Measurements from ENCODE around the gene IRS1.

The IRS1 gene

DNA sequence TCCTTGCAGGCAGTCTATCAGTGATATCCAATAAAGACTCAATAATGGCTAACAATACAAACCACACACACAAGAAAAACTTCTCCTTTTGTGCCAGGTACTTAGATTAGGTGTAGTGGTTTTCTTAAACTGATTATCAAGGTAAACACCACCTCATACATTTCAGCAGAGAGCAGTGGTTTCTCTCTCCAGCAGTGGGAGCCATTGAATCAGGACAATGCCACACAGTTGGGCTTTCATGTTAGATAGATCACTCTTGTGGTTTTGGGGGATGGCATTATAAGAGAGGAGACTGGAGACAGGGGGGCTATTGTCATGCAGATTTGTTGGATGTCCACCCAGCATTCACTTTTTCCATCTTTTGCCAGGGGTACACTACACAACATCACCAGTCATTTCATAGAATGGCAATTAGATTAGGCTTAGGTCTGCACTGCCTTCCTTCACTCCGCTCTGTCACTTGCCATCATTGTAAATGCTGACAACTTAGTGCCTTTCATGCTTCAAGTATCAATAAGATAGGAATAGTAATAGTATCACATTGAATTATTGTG is 13.6 kb upstream of the IRS1 start:
- no peak for DNase-seq

DNA sequence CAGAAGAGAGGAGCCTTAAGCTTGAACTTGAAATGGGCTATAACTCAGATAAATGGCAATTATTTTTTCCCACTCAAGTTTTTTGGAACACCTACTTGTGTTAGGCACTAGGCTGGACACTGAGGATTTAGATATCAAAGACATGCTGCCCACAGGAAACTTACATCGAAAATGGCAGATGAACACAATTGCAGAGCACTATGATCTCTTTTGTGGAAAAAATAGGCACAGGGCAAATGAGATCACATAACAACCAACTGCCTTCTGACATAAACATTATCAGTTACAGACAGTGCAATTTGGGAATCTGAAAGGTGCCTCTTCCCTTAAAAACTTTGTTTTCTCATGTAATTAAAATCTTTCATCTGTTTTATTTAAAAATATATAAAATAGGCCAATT is 3.8 kb upstream of the IRS1 start:
- DNase-seq, result no peak

DNA sequence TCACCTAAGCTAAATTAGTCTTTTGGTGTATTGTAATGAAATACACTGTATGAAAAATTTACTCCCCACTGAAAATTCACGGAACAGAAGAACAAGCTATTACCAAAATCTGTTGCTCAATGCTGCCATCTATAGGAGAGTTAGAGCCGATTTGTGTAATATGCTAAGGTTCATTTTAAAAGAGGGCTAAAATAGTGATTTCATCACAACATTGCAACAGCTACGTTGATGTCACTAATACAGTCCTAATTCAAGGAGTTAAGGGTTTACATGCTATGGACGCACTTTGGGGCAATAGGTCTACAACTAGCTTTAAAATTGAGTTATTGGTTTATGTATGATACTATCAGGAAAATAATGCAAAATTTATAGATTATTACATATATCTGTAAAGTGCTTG is 3.0 kb upstream of the IRS1 start:
- DNase-seq, result no peak

DNA sequence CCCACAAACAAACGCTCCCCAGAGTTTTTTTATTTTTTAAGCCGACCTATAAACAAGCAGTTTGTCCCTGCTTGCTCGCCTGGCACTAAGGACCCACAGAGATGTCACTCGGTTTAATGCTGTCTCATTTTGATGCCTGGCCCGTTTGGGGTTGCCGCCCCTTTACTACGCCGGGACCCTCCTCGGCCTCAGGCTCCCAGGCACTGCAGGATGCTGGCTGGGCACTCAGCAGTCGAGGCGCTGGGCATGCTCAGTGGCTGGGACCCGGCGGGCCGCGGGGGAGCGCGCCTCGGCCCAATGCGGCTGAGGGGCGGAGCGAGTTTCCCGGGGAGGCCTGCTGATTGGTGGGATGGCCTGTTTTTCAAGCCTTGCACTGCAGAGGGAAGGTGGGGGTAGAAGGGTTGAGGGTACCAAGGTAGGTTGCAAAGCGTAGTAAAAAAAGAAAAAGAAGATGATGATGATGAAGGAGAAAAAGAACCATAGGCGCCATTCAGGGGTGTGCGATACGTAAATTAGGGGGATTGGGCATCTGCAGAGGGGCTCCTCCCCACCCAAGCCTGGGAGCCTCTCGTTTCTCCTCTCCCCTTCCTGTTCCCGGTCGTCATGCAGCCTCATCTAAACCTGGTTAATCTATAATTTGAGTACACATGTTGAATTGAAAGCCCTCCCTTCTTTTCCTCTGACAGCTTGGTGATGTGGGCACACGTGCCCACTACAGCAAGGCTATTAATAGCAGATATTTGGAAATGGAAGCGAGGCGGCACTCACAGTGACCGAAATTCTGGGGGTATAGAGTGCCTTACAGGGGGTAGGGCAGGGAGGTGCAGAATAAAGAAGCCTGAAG is 1.5 kb upstream of the IRS1 start:
- DNase-seq, result peak; percentile 38 to 68 (median 42)

DNA sequence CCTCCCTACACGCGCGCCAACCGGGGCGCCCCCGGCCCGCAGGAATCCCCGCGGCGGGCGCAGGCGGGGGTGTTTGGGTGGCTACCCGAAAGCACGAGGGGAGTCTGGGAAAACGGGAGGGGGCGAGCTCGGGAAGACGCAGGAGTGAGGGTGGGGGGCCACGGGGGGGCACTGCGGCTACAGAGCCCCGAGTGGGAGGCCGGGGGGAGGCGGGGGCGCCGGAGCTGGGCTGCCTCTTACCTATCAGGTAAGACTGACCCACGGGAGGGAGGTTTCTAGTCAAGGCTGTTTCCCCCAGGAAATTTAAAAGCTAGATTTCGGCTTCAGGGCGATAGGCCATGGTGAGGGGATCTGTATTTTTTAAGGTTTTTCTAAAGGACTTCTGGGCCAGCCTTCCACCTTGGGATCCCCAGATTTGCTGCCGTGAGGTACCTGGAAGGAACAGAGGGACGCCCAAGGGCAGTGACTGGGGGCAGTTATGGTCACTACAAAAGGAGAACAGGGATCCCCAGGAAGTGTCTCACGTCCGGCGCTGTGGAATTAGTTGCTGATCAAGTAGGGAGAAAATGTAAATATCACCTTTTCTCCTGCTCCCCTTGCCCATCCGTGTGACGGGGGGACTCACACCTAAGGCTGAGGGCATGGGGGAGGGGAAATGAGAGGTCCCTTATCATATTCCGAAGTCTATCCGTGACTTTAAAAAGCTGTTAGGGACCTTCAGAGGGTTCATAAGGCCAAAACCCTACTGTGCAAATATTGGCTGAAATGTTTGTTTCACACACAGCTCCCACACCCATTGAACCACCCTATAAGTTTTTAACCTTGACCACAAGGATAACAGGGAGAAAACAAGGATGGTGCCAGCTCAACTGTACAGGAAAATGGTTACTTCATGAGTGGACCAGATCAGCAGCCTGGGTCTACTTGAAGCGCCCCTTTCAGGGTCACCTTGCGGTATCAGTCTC is 638 bp upstream of the IRS1 start:
- peak in 1 of 4 experiments; percentile 20 for DNase-seq

DNA sequence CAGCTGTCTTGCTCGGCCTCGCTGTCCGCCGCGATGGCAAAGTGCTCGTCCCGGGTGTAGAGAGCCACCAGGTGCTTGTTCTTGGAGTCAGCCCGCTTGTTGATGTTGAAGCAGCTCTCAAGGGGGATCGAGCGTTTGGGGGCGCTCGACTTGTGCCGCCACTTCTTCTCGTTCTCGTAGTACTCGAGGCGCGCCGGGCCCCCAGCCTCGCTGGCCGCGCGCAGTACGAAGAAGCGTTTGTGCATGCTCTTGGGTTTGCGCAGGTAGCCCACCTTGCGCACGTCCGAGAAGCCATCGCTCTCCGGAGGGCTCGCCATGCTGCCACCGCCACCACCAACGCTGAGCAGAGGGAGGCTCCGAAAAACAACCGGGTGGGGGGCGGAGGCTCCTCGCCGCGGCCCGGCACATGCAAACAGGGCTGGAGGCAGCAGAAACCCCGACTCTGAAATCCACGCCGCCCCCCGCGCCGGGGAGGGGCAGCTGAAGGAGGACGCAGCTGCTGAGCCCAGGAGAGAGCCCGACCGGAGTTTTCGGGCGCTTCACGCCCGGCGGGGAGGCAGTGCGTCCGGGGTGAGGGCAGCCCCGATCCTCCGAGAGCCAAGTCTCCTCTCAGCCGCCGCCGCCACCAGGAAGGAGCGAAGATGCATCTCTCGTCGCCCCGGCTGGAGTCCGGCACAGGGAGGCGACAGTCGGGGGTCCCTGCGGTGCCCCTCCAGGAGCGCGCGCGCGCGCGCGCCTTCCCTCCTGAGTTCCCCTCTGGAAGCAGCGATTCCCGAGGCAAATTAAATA is 1.0 kb downstream of the IRS1 start:
- DNase-seq, result peak; percentile 21 to 54 (median 29)

DNA sequence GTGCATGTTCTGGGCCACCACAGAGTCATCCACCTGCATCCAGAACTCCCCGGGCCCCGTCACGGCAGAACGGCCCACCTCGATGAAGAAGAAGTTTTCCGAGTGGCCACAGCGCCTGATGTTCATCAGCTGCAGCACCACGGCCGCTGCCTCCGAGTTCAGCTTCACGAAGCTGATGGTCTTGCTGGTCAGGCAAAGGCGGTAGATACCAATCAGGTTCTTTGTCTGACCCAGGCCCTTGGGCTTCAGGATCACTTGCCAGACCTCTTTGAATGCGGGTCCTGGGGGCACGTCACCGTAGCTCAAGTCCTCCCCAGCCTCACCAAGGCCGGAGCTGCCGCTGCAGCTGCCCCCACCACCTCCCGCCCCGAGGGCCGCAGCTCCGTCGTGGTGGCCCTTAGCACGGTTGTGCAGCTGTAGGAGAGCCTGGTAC is 1.6 kb downstream of the IRS1 start:
- no peak for DNase-seq

DNA sequence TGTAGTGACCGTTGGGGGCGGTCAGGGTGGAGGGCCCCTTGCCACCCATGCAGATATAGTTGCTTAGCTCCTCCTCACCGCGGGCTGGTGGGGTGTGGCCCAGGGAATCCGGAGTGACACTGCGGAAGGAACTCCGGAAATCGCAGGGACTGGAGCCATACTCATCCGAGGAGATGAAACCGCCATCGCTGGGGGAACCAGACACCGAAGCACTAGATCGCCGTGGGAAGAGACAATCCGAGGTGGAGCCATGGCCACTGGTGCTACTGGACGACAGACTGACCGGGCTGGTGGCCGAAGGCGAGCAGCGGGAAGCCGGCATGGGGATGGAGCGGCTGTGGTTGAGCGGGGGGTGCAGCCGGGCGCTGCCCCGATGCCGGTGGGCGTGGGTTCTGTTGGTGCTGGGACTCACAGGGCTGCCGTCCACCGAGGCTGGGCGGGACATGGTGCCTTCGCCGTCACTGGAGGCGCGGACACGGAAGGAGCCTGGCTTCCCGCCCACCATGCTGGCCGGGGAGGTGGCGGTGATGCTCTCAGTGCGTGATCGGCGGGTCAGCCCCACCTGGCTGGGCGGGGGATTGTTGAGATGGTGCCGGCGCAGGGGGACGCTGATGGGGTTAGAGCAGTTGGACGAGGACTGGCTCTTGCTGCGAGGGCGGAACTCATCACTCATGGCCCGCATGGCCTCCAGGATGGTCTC is 2.2 kb downstream of the IRS1 start:
- no peak for DNase-seq

DNA sequence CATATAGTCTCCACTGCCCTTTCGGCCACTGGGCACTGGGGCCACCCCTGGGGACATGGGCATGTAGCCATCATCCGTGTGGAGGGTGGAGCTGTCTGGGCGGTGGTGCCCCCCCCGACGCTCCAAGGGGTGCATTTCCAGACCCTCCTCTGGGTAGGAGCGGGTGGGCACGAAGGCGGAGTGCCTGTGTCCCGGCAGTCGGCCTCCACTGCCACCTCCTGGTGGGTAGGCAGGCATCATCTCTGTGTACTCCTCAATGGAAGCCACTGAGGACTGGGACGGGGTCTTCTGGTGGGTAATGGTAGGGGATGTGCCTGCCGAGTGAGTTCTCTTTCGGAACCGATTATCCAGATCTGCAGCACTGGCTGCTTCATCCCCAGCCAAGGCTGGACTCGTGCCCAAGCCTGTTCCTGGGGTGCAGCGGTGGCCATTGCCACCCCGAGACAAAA is 2.8 kb downstream of the IRS1 start:
- DNase-seq, result no peak

DNA sequence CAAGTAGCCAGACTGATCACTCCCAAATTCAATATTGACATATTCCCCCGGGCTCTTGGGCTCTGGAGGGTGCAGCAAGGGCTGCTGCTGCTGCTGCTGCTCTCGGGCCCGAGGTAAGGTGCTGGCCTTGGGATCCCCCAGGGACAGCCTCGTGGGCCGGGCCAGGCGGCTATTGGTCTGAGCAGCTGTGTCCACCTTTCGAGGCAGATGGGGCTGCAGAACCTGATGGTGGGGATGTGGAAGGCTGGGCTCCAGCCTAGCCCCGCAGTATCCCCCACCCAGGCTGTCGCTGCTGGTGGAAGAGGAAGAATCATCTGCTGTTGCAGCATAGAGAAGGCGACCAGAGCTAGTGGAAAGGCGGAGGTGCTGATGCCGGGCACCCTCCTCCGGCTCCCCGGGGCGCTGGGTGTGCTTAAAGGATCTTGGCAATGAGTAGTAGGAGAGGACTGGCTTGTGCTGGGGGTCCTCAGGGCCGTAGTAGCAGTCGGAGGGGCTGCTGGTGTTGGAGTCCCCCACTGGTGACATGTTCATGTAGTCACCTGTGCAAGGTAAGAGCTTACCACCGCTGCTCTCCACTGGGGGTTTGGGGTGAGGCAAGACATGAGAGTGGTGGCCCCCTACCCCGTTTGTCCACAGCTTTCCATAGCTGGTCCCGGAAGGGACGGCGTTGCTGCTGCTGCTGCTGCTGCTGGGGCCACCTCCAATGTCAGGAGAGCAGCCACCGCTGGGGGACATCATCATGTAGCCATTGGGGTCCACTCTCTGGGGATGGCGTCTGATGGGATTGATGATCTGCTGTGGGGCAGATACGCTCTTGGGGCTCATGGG is 3.4 kb downstream of the IRS1 start:
- DNase-seq, result no peak

DNA sequence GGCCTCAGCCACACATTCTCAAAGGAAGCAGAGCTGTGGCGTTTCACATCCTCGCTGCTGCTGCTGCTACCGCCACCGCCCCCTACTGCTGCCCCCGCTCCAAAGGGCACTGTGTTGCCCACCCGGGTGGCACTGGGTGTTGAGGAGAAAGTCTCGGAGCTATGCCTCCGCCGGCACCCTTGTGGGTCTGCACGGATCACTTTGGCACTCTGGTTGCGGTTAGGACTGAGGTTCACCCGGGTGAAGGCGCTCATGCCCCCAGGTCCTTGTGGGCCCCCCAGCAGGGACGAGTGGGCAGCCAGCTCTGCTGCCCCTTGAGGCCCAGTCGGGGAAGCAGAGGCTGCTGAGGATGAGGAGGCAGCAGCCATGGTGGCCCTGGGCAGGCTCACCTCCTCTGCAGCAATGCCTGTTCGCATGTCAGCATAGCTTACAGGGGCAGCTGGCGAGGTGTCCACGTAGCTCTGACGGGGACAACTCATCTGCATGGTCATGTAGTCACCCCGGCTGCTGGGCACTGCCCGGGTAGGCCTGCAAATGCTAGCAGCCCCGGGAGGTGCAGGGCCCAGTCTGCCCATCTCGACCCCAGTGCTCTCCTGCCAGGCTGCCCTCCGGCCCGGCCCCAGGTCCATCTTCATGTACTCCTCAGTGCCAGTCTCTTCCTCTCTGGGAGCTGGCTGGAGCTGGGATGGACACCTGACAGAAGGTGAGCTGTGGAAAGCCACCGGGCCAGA is 4.2 kb downstream of the IRS1 start:
- no peak for DNase-seq

DNA sequence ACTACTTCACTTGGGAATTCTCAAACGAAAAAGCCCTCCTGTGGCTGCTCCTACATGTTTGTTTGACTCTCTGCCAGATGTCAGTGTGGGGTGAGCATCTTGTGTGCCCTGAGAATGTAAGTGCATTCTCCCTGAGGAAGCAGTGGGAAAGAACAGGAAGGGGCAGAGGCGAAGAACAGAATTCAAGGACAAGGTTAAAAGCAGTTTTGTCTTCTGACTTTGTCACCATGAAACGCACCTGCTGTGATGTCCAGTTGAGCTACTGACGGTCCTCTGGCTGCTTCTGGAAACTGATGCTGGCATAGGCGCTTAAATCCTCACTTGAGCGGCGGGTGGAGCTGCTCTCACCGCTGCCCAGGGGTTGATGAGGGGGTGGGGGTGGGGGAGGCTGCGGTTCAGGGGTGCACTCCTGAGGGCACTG is 4.9 kb downstream of the IRS1 start:
- no peak for DNase-seq

DNA sequence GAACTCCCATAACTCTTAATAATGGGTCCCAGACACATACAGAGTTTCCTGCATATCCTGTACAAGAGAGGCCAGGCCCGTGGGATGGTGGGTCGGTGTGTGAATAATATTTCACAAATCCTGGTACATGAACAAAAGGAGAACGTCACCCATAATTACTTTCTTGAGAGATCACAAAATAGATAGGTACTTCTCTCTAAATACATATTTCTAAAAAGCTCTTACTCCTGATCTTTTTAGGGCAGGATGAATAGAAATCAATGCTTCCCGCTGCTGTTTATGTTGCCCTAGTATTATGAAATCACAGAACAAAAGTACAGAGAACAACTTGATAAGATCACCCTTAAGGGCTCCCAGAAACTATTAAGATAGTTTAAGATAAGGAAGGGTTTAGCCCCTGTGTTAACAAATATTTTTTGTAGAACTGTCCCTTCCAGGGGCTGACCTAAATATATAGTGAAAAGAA is 5.4 kb downstream of the IRS1 start:
- DNase-seq, result no peak

DNA sequence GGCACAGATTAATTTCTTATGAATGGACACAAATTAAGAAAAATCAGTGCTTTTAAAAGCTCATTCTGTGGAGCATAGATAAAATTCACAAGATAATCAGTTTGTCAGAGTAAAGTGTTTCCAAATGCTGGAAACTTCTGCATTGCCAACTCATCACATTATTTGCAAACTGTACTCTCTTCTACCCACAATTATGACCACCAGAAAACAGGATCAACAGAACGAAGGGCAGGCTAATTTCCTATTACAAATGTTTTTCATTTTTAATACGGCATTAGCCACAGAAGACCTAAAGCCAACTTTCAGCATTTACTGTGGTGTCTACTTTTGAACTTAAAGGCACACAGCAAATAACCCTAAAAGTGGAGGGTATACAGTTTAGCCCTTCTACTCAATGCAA is 6.0 kb downstream of the IRS1 start:
- DNase-seq, result no peak

DNA sequence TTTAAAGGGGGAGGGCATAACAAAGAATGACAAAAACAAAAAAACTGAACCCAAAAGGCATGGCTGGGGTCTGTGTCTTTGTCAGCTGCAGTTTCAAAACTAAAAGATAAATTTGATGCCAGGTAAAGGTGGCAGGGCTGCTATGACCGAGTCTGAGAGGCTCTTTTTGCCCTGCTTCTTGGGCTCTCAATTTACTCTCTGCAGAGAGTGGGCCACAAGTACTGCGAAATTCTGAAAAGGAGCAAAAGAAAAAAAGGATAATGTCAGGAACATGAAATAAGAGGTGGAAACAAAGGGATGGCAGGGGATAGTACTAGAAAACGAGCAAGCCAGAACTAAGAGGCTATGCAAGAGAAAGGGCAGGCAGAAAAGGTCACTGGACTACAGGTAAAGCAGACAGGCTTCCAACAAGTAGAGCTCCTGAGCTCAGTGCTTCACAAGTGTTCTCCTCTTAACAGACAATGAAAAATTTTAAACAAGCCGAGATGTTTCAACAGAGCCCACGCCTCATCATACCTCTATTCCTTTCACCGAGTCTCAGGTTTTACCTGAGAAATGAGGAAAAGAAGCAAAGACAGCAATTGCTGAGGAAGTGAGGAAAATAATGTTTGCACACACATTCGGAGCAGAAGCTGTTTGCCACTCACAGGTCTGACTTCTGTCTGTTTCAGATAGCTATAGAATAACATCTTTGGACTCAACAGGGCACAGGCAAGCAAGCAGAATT is 7.3 kb downstream of the IRS1 start:
- no peak for DNase-seq

DNA sequence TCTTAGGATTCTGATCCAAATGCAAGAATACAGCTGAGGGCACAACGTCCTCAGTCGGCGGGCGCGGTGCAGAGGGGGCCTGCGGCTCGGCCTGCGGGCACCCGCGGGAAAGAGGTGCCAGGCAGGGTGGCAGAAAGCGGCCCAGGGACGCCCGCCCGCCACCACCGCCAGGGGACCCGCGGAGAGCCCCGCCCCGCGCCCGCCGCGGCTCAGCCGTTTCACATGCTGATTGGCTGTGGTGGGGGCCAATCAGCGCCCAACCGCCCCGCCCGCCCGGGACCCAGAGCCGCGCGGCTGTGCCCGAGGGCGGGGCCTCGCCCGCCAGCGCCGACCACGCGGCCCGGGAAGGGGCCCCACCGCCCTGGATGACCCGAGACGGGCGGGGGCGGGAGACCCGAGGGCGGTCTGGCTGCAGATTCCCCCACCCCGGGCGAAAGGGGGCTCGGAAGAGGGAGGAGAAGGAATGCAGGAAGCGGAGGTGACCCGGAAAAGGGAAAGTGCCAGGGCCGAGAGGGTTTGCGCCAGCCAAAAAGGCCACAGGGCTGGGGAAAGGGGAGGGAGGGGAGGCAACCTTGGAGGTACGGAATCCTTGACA is 8.0 kb downstream of the IRS1 start:
- peak; percentile 72 to 92 (median 87) for DNase-seq

DNA sequence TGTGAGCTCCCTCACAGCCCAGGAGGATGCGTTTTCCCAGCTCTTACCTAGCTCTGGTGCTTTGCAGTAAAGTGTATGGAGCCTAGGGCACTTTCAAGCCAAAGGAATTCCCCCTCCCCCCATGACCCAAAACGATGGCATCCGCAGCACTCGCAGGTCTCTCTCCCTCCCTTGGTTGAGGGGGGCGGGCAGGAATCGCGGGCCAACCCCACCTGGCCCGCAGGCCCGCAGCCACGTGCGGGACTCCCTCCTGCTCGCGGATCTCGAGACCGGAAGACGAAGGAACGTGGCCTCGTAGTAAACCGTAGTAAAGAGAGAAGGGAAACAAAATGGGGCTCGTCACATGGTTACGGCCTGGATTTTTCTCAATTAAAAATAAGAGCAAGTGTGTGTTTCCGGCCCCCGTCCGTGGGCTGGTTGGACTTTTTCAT is 8.5 kb downstream of the IRS1 start:
- DNase-seq, result peak in 1 of 4 experiments; percentile 39

DNA sequence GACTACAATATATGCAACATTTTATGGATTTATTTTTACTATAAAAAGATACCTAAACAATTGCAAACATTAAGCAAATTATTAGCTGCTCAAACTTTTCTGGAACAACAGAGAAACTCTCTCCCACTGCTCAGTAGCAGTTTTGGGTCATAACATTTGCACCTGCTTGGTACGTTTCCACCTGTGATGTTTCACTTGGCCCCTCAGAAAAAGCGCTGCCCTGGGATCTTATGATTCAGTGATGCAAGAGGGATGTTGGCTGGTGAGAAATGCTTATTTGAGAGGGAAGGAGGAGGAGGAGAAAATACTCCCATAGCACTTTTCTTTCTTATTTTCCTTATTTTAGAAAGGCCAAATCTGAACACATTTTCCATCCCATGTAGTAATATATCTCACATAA is 9.2 kb downstream of the IRS1 start:
- no peak for DNase-seq

DNA sequence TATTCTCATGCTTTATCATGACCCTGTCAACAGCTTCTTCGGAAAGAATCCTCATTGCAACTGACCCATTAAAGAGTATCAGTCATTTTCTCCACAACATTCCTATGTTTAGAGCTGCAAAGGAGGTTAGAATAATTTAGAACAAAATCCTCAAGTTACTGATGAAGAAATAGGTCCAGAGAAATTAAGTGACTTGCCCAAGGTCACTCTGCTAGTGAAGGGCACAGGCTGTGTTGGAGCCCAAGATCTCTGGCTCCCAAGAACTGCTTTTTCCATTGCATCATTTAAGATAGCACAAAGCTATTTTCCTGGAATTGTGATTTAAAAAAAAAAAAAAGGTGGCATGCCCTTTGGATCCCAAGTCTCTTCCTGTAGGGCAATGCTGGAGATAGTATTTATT is 9.6 kb downstream of the IRS1 start:
- DNase-seq, result no peak
